ENCODE results near the gene LETM1.

Gene LETM1

DNA sequence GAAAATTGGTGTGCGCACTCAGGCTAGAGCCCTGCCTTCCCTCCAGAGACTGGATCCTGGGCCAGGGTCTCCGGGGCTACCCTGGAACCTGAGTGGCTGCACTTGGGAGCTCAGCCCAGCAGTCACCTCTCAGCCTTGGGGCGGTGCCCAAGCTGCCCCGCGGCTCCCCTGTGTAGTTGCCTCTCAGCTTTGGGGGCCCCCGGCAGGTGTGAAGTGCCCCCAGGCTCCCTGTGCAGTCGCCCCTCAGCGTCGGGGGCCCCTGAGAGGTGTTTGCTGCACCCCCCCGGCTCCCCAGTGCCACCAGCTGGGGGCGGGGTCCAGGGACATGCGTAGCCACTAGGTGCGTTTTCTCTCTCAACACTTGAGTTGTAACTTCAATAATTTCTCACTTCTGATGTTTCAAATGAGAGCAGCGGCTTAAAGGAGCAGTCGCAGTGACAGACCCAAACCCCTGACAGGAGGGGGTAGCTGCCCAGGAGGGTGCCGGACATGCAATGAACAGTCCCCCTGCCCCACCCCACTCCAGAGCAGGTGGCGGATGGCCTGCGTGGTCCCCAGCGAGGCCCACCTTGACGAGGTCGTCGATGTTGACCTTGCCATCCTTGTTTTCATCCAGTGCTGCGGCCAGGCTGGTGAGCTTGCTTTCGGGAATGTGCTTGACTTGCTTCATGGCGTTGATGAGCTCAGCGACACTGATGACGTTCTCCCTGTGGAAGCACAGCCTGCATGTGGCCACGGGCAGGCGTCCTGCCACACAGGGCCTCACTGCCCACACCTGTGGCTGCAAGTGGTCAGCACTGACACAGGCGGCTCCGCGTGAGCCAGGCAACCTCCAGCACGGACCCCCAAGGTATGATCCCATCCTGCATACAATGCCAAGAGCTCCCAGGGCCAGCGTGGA, 40.6 kb downstream of the LETM1 start:
- H3K4me1 ChIP-seq = peaks cover 0 to 37% (median 32%) of the 10 kb centered on the region in 10 experiments; a peak in 16 of 20 replicates
- H3K36me3 ChIP-seq = peaks cover 62 to 97% (median 83%) of the 10 kb centered on the region in 11 experiments
- peaks cover 0 to 83% (median 61%) of the 10 kb centered on the region in 11 experiments; a peak in 20 of 22 replicates for H4K20me1 ChIP-seq
- H3K4me3 ChIP-seq = no peak overlapping the region
- H3K9me3 ChIP-seq (replicated peaks in 1 of 11) = no peaks in the 10 kb centered on the region
- peak overlapping the region in 9 of 11 experiments; percentile 51 to 85 (median 80); a peak in 15 of 22 replicates for H3K4me2 ChIP-seq
- no peak for TF ChIP-seq Cebpa-rat (IDR thresholded peaks at IDR 0.05)
- H3K9ac ChIP-seq = peak overlapping the region in 8 of 11 experiments; percentile 18 to 52 (median 28); a peak in 7 of 22 replicates
- H3K27ac ChIP-seq = no peak overlapping the region
- H3K27me3 ChIP-seq = no peaks in the 10 kb centered on the region

DNA sequence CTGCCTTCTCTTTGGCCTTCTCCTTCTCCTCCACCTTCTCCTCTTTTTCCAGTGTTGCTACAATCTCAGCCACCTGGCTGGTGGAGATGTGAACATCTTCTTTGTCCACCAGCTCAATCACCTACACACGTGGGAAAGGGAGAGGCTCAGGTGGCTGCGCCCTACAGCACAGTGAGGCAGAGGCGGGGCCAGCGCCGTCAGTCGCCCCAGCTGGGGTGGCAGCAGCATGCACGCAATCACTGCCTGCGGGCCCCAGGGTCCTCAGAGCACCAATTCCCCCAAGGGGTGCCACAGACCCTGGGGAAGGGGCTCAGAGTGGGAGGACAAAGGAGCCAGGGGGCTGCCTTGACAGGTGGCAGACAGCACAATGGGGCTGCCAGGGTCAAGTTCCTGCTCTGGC, 41.5 kb downstream of the LETM1 start:
- peak overlapping the region in 8 of 11 experiments; percentile 18 to 52 (median 29); a peak in 12 of 22 replicates for H3K9ac ChIP-seq
- H3K36me3 ChIP-seq = peaks cover 54 to 88% (median 74%) of the 10 kb centered on the region in 11 experiments
- H3K9me3 ChIP-seq (replicated peaks in 1 of 11) = no peaks in the 10 kb centered on the region
- peak overlapping the region in 3 of 11 experiments; percentile 4 to 43 (median 26); a peak in 3 of 22 replicates for H3K27ac ChIP-seq
- TF ChIP-seq Cebpa-rat (IDR thresholded peaks at IDR 0.05) = no peak
- H3K4me2 ChIP-seq = peak overlapping the region in 9 of 11 experiments; percentile 51 to 85 (median 80); a peak in 18 of 22 replicates
- peaks cover 0 to 42% (median 32%) of the 10 kb centered on the region in 10 experiments; a peak in 16 of 20 replicates for H3K4me1 ChIP-seq
- H4K20me1 ChIP-seq = peaks cover 0 to 83% (median 68%) of the 10 kb centered on the region in 11 experiments; a peak in 20 of 22 replicates
- H3K27me3 ChIP-seq = no peaks in the 10 kb centered on the region
- no peak overlapping the region for H3K4me3 ChIP-seq

DNA sequence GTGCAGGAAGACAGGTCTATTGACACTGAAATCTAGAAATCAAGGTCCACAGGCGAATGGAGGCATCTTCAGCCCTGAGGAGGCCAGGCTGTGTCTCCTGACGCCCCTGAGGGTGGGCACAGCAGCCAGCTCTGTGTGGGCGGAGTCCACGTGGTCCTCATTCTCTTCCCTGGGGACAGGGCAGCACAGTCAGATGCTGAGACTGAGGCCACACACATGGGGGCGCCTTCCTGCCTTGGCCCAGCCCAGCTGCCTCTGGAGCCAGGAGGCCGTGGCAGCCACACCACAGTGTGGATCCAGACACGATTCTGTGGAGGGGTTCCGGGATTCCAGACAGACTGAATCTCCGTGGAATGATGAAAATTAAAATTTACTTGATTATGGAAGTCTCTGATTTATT, 42.0 kb downstream of the LETM1 start:
- Histone ChIP-seq H3K4me3 (no peak overlapping the region), H4K20me1 (peaks cover 0 to 83% (median 73%) of the 10 kb centered on the region in 11 experiments; a peak in 20 of 22 replicates), H3K9ac (peak overlapping the region in 9 of 11 experiments; percentile 18 to 52 (median 30); a peak in 12 of 22 replicates), H3K9me3 (replicated peaks in 1 of 11) (no peaks in the 10 kb centered on the region), H3K36me3 (peaks cover 48 to 83% (median 69%) of the 10 kb centered on the region in 11 experiments), H3K27me3 (no peaks in the 10 kb centered on the region), H3K27ac (peak overlapping the region in 4 of 11 experiments; percentile 4 to 45 (median 32); a peak in 6 of 22 replicates), H3K4me2 (peak overlapping the region in 9 of 11 experiments; percentile 51 to 85 (median 80); a peak in 18 of 22 replicates), H3K4me1 (peaks cover 0 to 42% (median 32%) of the 10 kb centered on the region in 10 experiments; a peak in 16 of 20 replicates)
- TF ChIP-seq Cebpa-rat (IDR thresholded peaks at IDR 0.05) = no peak

DNA sequence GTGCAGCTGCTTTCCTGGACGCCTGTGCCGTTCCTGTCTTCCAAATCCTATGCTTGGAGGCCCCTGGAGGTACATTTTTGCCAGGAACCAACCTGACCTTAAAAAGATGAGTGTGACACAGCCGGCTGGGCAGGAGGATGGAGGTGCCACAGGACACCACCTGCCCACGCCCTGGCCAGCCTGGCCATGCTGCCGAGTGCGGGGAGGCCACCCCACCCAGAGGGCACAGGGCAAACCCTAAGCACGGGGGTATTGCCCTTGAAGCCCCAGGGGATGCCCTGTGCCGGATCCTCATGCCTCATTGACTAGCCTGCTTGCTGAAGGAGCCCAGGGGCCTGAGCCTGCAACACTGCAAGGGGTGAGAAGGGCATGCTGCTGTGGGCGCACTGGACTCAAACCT, 42.7 kb downstream of the LETM1 start:
- Histone ChIP-seq H3K9me3 (replicated peaks in 1 of 11) (no peaks in the 10 kb centered on the region), H3K27ac (peak overlapping the region in 3 of 11 experiments; percentile 4 to 43 (median 21); a peak in 6 of 22 replicates), H3K36me3 (peaks cover 41 to 76% (median 62%) of the 10 kb centered on the region in 11 experiments), H3K4me1 (peaks cover 0 to 42% (median 32%) of the 10 kb centered on the region in 10 experiments; a peak in 16 of 20 replicates), H3K4me3 (no peak overlapping the region), H3K4me2 (peak overlapping the region in 9 of 11 experiments; percentile 51 to 85 (median 80); a peak in 17 of 22 replicates), H3K9ac (peak overlapping the region in 8 of 11 experiments; percentile 18 to 51 (median 34); a peak in 8 of 22 replicates), H4K20me1 (peaks cover 0 to 90% (median 76%) of the 10 kb centered on the region in 11 experiments; a peak in 20 of 22 replicates), H3K27me3 (no peaks in the 10 kb centered on the region)
- TF ChIP-seq Cebpa-rat (IDR thresholded peaks at IDR 0.05) = no peak

DNA sequence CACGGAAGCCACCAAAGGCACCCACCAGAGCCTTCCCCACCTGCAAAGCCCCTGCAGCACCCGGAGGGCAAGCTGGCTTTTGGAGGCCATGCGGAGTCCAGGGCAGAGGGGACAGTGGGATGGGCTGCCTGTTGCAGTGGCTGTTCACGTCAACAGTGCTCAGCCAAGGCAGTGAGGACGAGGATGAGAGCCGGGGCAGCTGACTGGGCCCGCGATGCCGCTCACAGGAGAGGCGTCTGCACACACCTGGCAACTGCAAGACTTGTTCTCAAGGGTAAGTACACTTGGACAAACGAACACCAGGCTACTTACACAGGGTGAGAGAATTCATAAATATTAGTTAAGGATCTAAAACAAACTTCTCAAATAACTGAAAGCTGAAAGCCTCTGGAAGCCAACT, 43.2 kb downstream of the LETM1 start:
- peak overlapping the region in 5 of 11 experiments; percentile 80 to 85 (median 82); a peak in 7 of 22 replicates for H3K4me2 ChIP-seq
- H3K27me3 ChIP-seq = no peaks in the 10 kb centered on the region
- H3K4me1 ChIP-seq = peaks cover 0 to 42% (median 32%) of the 10 kb centered on the region in 10 experiments; a peak in 16 of 20 replicates
- TF ChIP-seq Cebpa-rat (IDR thresholded peaks at IDR 0.05) = no peak
- H3K4me3 ChIP-seq = no peak overlapping the region
- H3K36me3 ChIP-seq = peaks cover 36 to 71% (median 57%) of the 10 kb centered on the region in 11 experiments
- no peaks in the 10 kb centered on the region for H3K9me3 ChIP-seq (replicated peaks in 1 of 11)
- H4K20me1 ChIP-seq = peaks cover 0 to 93% (median 76%) of the 10 kb centered on the region in 11 experiments; a peak in 20 of 22 replicates
- H3K27ac ChIP-seq = no peak overlapping the region
- H3K9ac ChIP-seq = 0 out of 22 replicates have a peak overlapping the region, but pooled peaks of 1 of the 11 experiments have one; percentile 26

DNA sequence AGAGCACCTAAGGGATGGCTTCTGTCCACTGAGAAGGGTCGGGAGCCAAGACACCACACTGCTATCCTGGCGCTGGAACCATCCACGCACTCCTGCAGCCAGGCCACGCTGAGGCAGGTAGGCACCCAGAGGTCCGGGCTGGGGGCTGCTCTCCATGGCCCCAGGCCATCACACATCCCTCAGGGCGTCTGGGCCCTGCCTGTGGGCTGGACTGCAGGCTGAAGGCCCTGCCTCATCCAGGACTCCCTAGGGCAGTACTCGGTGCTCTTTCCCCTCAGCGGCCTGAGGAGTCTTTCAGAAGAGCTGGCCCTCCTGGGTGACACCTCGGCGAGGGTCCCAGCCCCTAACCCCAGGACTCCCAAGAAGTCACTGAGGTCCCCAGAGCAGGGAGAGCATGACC, 45.2 kb downstream of the LETM1 start:
- Histone ChIP-seq H3K4me3 (no peak overlapping the region), H3K27me3 (no peaks in the 10 kb centered on the region), H3K27ac (0 out of 22 replicates have a peak overlapping the region, but pooled peaks of 1 of the 11 experiments have one; percentile 17), H3K36me3 (peaks cover 17 to 52% (median 38%) of the 10 kb centered on the region in 11 experiments), H3K4me2 (0 out of 22 replicates have a peak overlapping the region, but pooled peaks of 1 of the 11 experiments have one; percentile 5), H3K9me3 (replicated peaks in 1 of 11) (no peaks in the 10 kb centered on the region), H4K20me1 (peaks cover 0 to 92% (median 71%) of the 10 kb centered on the region in 11 experiments; a peak in 20 of 22 replicates), H3K9ac (peak overlapping the region in 4 of 11 experiments; percentile 6 to 35 (median 30); a peak in 3 of 22 replicates), H3K4me1 (peaks cover 0 to 58% (median 46%) of the 10 kb centered on the region in 10 experiments; a peak in 16 of 20 replicates)
- TF ChIP-seq Cebpa-rat (IDR thresholded peaks at IDR 0.05) = no peak

DNA sequence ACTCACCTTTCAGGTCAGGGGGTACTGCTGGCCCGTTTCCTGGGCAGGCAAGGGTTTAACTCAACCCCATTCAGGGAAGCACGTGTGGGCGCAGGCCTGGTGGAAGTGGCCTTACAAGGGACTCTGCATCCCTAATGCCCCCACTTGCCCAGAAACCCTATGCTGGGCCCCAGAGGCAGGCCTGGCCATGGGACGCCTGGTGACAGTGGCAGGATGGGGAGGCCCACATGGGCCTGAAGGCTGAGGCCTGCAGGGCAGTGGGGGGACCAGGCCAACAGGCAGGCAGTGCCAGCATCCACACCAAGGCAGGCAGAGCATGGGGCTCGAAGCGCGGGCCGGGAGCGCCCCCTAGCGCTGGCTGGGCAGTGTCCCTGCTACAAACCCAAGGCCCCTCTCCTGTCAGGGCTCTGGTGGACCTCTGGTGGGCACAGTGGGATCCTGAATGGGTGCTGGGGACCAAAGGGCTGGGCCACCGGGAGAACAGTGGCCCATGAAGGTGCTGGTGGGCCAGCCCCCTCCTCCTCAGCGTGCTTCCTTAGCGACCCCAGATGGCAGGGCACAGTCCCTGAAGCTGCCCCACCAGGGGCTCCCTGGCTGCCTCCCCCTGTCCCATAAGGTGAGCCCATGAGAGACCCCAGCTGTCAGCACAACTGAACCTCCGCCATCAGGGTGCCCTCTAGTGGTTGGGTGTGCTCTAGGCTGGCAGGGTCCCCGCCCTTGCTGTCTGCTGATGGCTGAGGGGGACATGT, 46.0 kb downstream of the LETM1 start:
- H3K9me3 ChIP-seq (replicated peaks in 1 of 11) = no peaks in the 10 kb centered on the region
- H3K36me3 ChIP-seq = peaks cover 8 to 43% (median 29%) of the 10 kb centered on the region in 11 experiments
- peaks cover 0 to 92% (median 62%) of the 10 kb centered on the region in 11 experiments; a peak in 20 of 22 replicates for H4K20me1 ChIP-seq
- no peaks in the 10 kb centered on the region for H3K27me3 ChIP-seq
- H3K4me2 ChIP-seq = 0 out of 22 replicates have a peak overlapping the region, but pooled peaks of 1 of the 11 experiments have one; percentile 5
- peak overlapping the region in 6 of 11 experiments; percentile 6 to 39 (median 32); a peak in 3 of 22 replicates for H3K9ac ChIP-seq
- peaks cover 0 to 54% (median 44%) of the 10 kb centered on the region in 10 experiments; a peak in 16 of 20 replicates for H3K4me1 ChIP-seq
- H3K4me3 ChIP-seq = no peak overlapping the region
- TF ChIP-seq Cebpa-rat (IDR thresholded peaks at IDR 0.05) = no peak
- 0 out of 22 replicates have a peak overlapping the region, but pooled peaks of 1 of the 11 experiments have one; percentile 17 for H3K27ac ChIP-seq
